Mesendoderm (in vitro differentiated cells): Measurements from ENCODE around the gene GRM5.
"Not testable (repeated sequence)": the region's sequence is repeated elsewhere in the genome, so short reads cannot be mapped to it uniquely, and the experiment has no call there.

Experiments
- DNase-seq: peaks from one replicate; pipeline ENCODE4 v3.0.0; 2013
- H2AK5ac ChIP-seq: 2 replicates; pipeline ENCODE4 v1.6.1; 2013; ENCODE audit warnings: low read length, inconsistent platforms
- H2BK120ac ChIP-seq: 2 replicates; pipeline ENCODE4 v1.6.1; 2013; ENCODE audit warnings: low read depth, mild to moderate bottlenecking, low read length, moderate library complexity, mixed read lengths
- H2BK15ac ChIP-seq: replicated peaks from 2 replicates; pipeline ENCODE4 v1.6.1; 2013; ENCODE audit warnings: low read depth, mild to moderate bottlenecking, moderate library complexity
- H2BK5ac ChIP-seq: 2 replicates; pipeline ENCODE4 v1.6.1; 2013; ENCODE audit warnings: low read length, inconsistent platforms
- H3K18ac ChIP-seq: 2 replicates; pipeline ENCODE4 v1.6.1; 2013; ENCODE audit warnings: mild to moderate bottlenecking, low read length, mixed read lengths
- H3K23ac ChIP-seq: one replicate; pipeline ENCODE4 v1.6.1; 2013; ENCODE audit warnings: low read length
- H3K27ac ChIP-seq: 2 replicates; pipeline ENCODE4 v1.5.1; 2013; ENCODE audit warnings: low read depth, mild to moderate bottlenecking, inconsistent platforms, low read length, moderate library complexity
- H3K27me3 ChIP-seq: 2 replicates; pipeline ENCODE4 v1.6.1; 2013; ENCODE audit warnings: low read length, control low read depth, mild to moderate bottlenecking, inconsistent platforms; ENCODE audit not compliant: insufficient read depth, poor library complexity
- H3K36me3 ChIP-seq: 2 replicates; pipeline ENCODE4 v1.6.1; 2013; ENCODE audit warnings: low read length, inconsistent platforms; ENCODE audit not compliant: control insufficient read depth, insufficient read depth
- H3K4ac ChIP-seq: one replicate; pipeline ENCODE4 v1.6.1; 2013; ENCODE audit warnings: low read depth, mild to moderate bottlenecking, low read length, moderate library complexity
- H3K4me1 ChIP-seq: 2 replicates; pipeline ENCODE4 v1.6.1; 2013; ENCODE audit warnings: low read depth, low read length, inconsistent platforms; ENCODE audit not compliant: control insufficient read depth
- H3K4me2 ChIP-seq: 2 replicates; pipeline ENCODE4 v1.6.1; 2013; ENCODE audit warnings: low read length
- H3K4me3 ChIP-seq: 2 replicates; pipeline ENCODE4 v1.5.1; 2013; ENCODE audit warnings: mild to moderate bottlenecking, low read length
- H3K56ac ChIP-seq: one replicate; pipeline ENCODE4 v1.6.1; 2013; ENCODE audit warnings: low read length
- H3K79me1 ChIP-seq: 2 replicates; pipeline ENCODE4 v1.6.1; 2013; ENCODE audit warnings: low read length, inconsistent platforms
- H3K79me2 ChIP-seq: 2 replicates; pipeline ENCODE4 v1.6.1; 2013; ENCODE audit warnings: mild to moderate bottlenecking, low read length; ENCODE audit not compliant: control insufficient read depth, insufficient read depth
- H3K9ac ChIP-seq: 2 replicates; pipeline ENCODE4 v1.6.1; 2013; ENCODE audit warnings: low read length, inconsistent platforms
- H4K5ac ChIP-seq: one replicate; pipeline ENCODE4 v1.6.1; 2013; ENCODE audit warnings: low read length
- H4K8ac ChIP-seq: one replicate; pipeline ENCODE4 v1.6.1; 2013; ENCODE audit warnings: low read depth, mild to moderate bottlenecking, control low read depth, low read length, moderate library complexity
- WGBS: extraction: QIAGEN DNeasy Blood & Tissue Kit; methylation state at CpG from one replicate; pipeline ENCODE4 v1.1.7; 2013; ENCODE audit warnings: low lambda C conversion rate, missing lambda C conversion rate; ENCODE audit not compliant: insufficient coverage; ENCODE audit errors: extremely low coverage; 5-methylcytosine and 5-hydroxymethylcytosine counted together

The GRM5 gene

DNA sequence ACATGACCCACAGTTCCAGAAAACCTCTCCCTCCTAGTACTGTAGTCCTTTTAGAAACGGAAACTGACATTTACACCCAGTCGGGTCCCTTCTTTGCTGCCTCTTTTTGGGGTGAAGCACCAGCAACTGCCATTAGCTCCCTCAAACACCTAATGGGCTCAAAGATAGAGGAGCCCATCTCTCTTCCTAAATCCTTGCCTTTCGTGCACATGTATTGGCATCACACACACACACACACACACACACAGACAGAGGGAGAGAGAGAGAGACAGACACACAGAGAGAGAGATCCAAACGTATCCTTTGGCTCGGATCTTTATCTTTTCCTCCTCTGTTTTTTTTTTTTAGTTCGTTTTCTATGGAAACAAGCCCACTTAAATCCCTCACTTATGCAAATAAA lies 716 bp downstream of the GRM5 start:
- Histone ChIP-seq H3K4me3 (no peak overlapping the region), H3K56ac (no peak overlapping the region), H3K36me3 (no peaks in the 10 kb centered on the region), H3K4ac (no peak overlapping the region), H3K23ac (no peak overlapping the region), H4K8ac (no peak overlapping the region), H2BK15ac (no peak overlapping the region), H3K9ac (no peak overlapping the region), H3K27me3 (peaks cover 16% of the 10 kb centered on the region), H3K4me2 (no peak overlapping the region), H2AK5ac (no peak overlapping the region), H3K79me1 (no peaks in the 10 kb centered on the region), H4K5ac (no peak overlapping the region), H2BK5ac (no peak overlapping the region), H3K27ac (no peak overlapping the region), H3K4me1 (no peaks in the 10 kb centered on the region), H3K18ac (no peak overlapping the region), H2BK120ac (no peak overlapping the region), H3K79me2 (no peaks in the 10 kb centered on the region)
- peak; percentile 0 for DNase-seq
- WGBS: no CpG with 5 or more reads among the region's 6 CpGs

DNA sequence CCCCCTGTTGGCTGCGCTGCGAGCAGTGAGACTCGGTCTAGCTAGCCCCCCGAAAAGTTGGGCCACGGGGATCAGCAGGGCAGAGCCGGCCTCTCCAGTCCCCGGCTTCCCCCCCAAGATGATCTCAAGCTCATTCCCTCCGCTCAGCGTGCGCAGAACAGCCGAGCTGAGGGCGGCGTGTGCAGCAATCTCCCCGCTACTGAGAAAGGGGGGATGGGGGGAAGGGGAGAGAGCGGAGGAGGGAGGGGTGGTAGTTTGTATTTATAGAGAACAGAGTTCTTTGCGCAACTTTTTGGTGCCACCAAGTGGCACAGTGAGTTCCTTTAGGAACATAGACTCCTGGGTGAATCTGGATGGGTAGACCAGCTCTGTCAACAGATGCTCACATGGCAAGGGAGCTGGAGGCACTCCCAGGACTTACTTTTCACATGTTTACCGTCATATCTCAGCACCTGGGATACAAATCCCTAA lies 2.3 kb downstream of the GRM5 start:
- H3K4ac ChIP-seq, H3K79me1 ChIP-seq, H3K56ac ChIP-seq, H3K9ac ChIP-seq, H3K79me2 ChIP-seq, H2AK5ac ChIP-seq, H2BK15ac ChIP-seq, H2BK120ac ChIP-seq, H3K36me3 ChIP-seq, H4K8ac ChIP-seq, H3K4me1 ChIP-seq, H3K4me3 ChIP-seq, H3K18ac ChIP-seq, H4K5ac ChIP-seq, H3K4me2 ChIP-seq, H2BK5ac ChIP-seq, H3K23ac ChIP-seq, H3K27ac ChIP-seq: not testable (repeated sequence)
- WGBS: no CpG with 5 or more reads among the region's 17 CpGs
- peaks cover 16% of the 10 kb centered on the region for H3K27me3 ChIP-seq
- DNase-seq: peak; percentile 3

DNA sequence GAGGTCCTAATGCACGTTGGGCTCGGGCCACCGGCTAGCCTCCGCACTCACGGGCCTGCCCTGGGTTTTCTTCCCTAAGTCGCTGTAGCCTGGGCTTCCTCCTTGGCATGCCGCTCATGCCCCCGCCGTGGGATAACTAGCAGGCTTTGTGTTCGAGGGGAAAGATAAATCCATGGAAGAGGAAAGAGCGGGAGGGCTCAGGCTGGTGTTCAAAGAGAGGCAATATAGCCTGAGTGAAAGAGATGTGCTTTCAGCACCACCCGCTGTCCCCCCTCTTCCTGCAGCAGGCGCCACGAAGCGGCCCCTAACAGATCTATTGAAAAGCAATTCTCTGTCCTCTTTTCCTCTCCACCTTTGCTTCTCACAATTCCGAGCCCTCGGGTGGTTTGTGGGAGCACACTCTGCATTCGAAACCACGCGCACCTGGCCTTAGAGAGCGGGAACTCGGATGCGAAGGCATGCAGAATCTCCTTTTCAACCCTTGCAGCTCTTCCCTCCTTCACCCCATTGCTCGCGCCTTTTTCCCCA lies 2.9 kb downstream of the GRM5 start:
- H3K56ac ChIP-seq, H3K4me1 ChIP-seq, H3K4ac ChIP-seq, H3K23ac ChIP-seq, H4K8ac ChIP-seq, H2BK15ac ChIP-seq, H4K5ac ChIP-seq, H3K4me2 ChIP-seq, H3K79me2 ChIP-seq, H3K36me3 ChIP-seq, H3K27ac ChIP-seq, H2BK120ac ChIP-seq, H3K79me1 ChIP-seq, H2AK5ac ChIP-seq, H2BK5ac ChIP-seq, H3K4me3 ChIP-seq, H3K9ac ChIP-seq, H3K18ac ChIP-seq: not testable (repeated sequence)
- H3K27me3 ChIP-seq: peaks cover 16% of the 10 kb centered on the region
- peak; percentile 42 for DNase-seq
- WGBS: no CpG with 5 or more reads among the region's 25 CpGs

DNA sequence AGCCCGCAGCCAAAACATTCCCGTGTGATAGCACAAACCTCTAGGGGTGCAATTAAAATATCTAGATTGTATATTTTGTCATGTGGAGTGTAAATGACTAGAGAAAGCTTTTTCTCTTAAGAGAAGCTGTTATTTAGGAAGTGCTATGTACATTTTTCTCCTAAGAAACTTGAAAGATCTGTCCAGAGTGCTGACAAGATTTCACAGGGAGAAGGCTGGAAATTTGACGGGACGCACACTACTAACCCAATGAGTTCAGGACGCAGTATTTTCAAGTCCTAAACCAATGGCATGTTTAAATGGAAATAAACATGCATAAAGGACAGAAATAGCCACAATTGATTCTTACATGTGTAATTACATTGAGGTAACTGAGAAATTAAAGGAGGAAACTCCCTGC lies 3.9 kb downstream of the GRM5 start:
- H3K79me2 ChIP-seq: not testable (repeated sequence)
- peak; percentile 16 for DNase-seq

DNA sequence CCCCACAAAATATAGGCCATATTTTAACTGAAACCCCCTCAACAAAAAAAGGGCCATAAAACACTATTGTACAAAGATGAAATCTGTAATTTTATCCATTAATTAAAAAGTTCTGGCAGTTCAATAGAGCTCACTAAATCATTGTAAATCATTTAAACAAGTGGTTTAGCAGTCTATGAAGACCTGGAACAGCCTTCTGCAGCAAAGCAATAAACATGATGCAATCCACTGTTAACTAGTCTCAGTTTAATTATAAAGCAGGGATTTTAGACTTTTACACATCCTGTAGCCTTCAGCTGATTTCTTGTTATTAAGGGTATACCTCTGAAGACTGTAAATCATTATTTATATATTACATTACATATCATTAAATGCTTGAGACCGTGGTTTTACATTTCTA lies 8.4 kb downstream of the GRM5 start:
- H3K4me3 ChIP-seq, H2BK5ac ChIP-seq, H2BK15ac ChIP-seq, H2AK5ac ChIP-seq, H3K23ac ChIP-seq, H3K56ac ChIP-seq, H3K4me2 ChIP-seq, H4K5ac ChIP-seq, H3K36me3 ChIP-seq, H3K79me2 ChIP-seq, H3K27me3 ChIP-seq, H3K4ac ChIP-seq, H3K27ac ChIP-seq, DNase-seq, H3K4me1 ChIP-seq, H3K79me1 ChIP-seq, H3K18ac ChIP-seq, H3K9ac ChIP-seq, H2BK120ac ChIP-seq, H4K8ac ChIP-seq: not testable (repeated sequence)
- no CpG with 5 or more reads among the region's 1 CpG for WGBS

More for the DNA sequence above, 3.9 kb downstream of the GRM5 start:
- not testable (repeated sequence) for H3K79me1 ChIP-seq, H3K4me2 ChIP-seq, H2BK15ac ChIP-seq, H3K36me3 ChIP-seq, H4K5ac ChIP-seq, H3K4me3 ChIP-seq, H3K9ac ChIP-seq, H3K4me1 ChIP-seq, H2AK5ac ChIP-seq, H4K8ac ChIP-seq, H2BK5ac ChIP-seq, H3K56ac ChIP-seq, H3K4ac ChIP-seq, H3K18ac ChIP-seq, H3K27ac ChIP-seq, H2BK120ac ChIP-seq, H3K23ac ChIP-seq
- H3K27me3 ChIP-seq: peaks cover 16% of the 10 kb centered on the region
- WGBS: no CpG with 5 or more reads among the region's 5 CpGs

DNA sequence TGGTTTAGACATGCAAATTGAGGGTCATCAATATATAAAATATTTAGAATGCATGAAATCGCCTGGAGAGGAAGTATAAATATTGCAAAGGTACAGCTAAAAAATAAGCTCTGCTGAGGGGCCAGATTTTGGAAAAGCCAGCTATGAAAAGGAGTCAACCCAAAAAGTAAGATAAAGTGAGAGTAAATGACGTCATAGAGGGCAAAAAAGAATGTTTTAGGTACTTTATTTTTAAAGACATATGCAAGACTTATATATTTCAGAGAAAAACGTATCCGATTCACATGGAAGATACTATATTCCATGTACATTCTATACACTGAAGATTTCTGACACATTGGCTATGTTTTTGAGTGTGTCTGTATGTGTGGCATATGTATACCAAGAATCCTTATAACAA lies 13.6 kb downstream of the GRM5 start:
- Histone ChIP-seq H3K4me1 (no peaks in the 10 kb centered on the region), H2BK5ac (no peak overlapping the region), H3K23ac (no peak overlapping the region), H3K4me3 (no peak overlapping the region), H3K27ac (no peak overlapping the region), H3K36me3 (no peaks in the 10 kb centered on the region), H2BK120ac (no peak overlapping the region), H3K79me1 (no peaks in the 10 kb centered on the region), H4K8ac (no peak overlapping the region), H3K79me2 (no peaks in the 10 kb centered on the region), H3K4me2 (no peak overlapping the region), H2BK15ac (no peak overlapping the region), H4K5ac (no peak overlapping the region), H3K9ac (no peak overlapping the region), H3K27me3 (no peaks in the 10 kb centered on the region), H3K56ac (no peak overlapping the region), H3K4ac (no peak overlapping the region), H2AK5ac (no peak overlapping the region), H3K18ac (no peak overlapping the region)
- DNase-seq: no peak
- WGBS: no CpG with 5 or more reads among the region's 4 CpGs
